KOPT-K1 (cell line): ENCODE data around the gene HYAL1.
"Not testable (repeated sequence)": the region's sequence is repeated elsewhere in the genome, so short reads cannot be mapped to it uniquely, and the experiment has no call there.

ENCODE experiments used
- H3K27ac ChIP-seq: fragments of 200-600 bp; sonication (generic); 2 replicates; pipeline ENCODE4 v1.5.1; 2016; ENCODE audit warnings: antibody characterized with exemption, mild to moderate bottlenecking, low read depth, low read length; ENCODE audit not compliant: poor library complexity, severe bottlenecking
- H3K36me3 ChIP-seq: fragments of 200-600 bp; sonication (generic); 2 replicates; pipeline ENCODE4 v1.5.1; 2017; ENCODE audit warnings: antibody characterized with exemption, mild to moderate bottlenecking, low read length, moderate library complexity; ENCODE audit not compliant: insufficient read depth
- H3K9me3 ChIP-seq: fragments of 200-600 bp; sonication (generic); 2 replicates; pipeline ENCODE4 v1.5.1; 2017; ENCODE audit warnings: antibody characterized with exemption, low read length, mild to moderate bottlenecking; ENCODE audit not compliant: insufficient read depth, poor library complexity, severe bottlenecking

HYAL1 gene

GRCh38 chr3:50314816-50315215, 11.4 kb upstream of the HYAL1 start:
- H3K27ac ChIP-seq: no peak overlapping the region
- H3K9me3 ChIP-seq: peaks cover 2% of the 10 kb centered on the region
- H3K36me3 ChIP-seq: peaks cover 35% of the 10 kb centered on the region; the same call in 1 of the 2 replicates

- H3K36me3 ChIP-seq: peaks cover 31% of the 10 kb centered on the region; the same call in 1 of the 2 replicates
- no peak overlapping the region for H3K27ac ChIP-seq
- peaks cover 6% of the 10 kb centered on the region for H3K9me3 ChIP-seq
These were observed 11.0 kb upstream of the HYAL1 start for GRCh38 chr3:50314342-50314741.

DNA sequence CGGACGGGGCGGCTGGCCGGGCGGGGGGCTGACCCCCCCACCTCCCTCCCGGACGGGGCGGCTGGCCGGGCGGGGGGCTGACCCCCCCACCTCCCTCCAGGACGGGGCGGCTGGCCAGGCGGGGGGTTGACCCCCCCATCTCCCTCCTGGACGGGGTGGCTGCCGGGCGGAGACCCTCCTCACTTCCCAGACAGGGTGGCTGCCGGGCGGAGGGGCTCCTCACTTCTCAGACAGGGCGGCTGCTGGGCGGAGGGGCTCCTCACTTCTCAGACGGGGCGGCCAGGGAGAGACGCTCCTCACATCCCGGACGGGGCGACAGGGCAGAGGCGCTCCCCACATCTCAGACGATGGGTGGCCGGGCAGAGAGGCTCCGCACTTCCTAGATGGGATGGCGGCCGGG, 8.7 kb upstream of the HYAL1 start:
- H3K27ac ChIP-seq, H3K36me3 ChIP-seq: not testable (repeated sequence)
- peaks cover 15% of the 10 kb centered on the region for H3K9me3 ChIP-seq

GRCh38 chr3:50304601-50305000, 1.2 kb upstream of the HYAL1 start:
- peaks cover 16% of the 10 kb centered on the region for H3K9me3 ChIP-seq
- no peaks in the 10 kb centered on the region for H3K36me3 ChIP-seq
- no peak overlapping the region for H3K27ac ChIP-seq

GRCh38 chr3:50302095-50303012, 1.0 kb downstream of the HYAL1 start:
- Histone ChIP-seq H3K9me3 (peaks cover 5% of the 10 kb centered on the region), H3K27ac (no peak overlapping the region), H3K36me3 (no peaks in the 10 kb centered on the region)

DNA sequence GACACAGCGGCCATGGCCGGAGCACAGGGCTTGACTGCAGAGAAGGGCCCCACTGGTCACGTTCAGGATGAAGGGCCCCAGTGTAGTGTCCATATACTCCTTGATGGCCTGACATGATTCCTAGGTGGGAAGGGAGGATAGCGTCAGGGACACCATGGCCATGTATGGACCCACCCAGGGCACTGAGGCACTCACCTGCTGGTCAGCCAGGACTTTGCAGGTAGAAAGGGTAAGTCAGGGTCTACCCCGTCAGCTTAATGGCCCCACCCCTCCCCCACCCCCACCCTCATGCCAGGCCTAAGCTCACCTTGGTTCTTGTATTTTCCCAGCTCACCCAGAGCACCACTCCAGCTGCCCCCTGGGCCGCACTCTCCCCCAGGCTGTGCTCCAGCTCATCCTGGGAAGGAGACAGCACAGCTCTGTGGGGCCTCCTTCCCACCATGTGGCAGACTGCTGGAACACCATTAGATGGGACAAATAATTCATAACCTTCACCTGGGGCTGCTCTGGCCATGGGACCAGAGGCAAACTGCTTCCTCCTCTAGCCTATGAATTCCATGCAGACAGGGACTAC, 2.6 kb downstream of the HYAL1 start:
- Histone ChIP-seq H3K36me3 (no peaks in the 10 kb centered on the region), H3K9me3 (no peaks in the 10 kb centered on the region), H3K27ac (no peak overlapping the region)

- Histone ChIP-seq H3K36me3 (no peaks in the 10 kb centered on the region), H3K9me3 (no peaks in the 10 kb centered on the region), H3K27ac (peak overlapping the region; percentile 62)
These were observed 3.3 kb downstream of the HYAL1 start for GRCh38 chr3:50299929-50300680.

DNA sequence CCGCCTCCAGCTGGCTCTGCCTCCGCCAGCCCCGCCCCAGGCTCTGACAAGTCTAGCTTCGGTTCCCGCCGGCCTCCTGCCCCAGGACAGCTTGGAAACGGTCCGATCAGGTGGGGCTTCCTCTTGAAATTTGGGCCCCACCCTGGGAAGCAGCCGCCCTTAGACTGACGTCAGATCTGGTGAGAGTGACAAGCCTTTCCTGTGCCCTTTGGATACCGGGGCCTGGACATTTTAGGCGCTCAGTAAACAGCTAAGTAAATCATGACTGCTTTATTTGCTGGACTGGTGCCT, 3.8 kb downstream of the HYAL1 start:
- no peaks in the 10 kb centered on the region for H3K36me3 ChIP-seq
- peak overlapping the region; percentile 62 for H3K27ac ChIP-seq
- H3K9me3 ChIP-seq: no peaks in the 10 kb centered on the region

DNA sequence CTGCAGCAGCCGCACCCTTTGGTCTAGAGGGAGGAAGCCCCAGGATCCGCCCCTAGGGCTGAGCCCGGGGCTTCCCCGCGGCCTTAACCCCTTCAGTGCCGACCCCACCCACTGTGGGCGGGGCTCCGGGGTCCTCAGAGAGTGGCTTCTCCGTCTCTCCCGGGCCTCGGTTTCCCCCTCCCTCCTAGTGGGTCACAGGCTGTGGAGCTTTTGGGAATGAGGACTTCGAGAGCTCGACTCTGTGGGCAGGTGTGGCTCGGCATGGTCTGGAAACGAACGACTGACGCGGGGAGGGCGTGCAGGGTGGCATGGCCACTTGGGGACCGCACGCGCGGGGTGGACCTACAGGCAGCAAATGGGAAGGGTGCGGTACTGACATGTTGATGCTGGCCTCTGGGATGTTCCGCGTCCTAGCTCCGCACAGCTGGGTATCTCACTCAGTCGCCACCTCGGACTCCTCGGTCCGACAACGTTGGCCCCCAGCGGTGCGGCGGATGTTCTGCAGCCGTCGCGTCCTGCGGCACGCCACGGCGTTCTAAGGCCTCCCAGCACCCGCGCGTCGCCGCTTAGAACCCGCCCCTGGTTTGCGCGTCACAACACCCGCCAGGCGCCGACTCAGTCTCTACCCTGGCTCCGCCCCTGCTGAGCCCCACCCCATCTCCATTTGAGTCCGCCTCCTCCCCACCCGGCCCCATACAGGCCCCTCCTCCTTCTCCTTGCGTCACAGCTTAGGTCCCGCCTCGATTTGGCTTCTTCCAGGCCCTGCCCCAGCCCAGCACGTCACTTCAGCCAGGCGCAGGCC, 4.3 kb downstream of the HYAL1 start, which contains the start of the genes HYAL3 and NAA80:
Gene HYAL3 (minus strand): TSS at position 570 of the 802 bp plus-strand sequence. CDS start 3,803 bp downstream, outside the sequence.
Gene NAA80 (minus strand): TSS at position 570 of the 802 bp plus-strand sequence. CDS start 1,942 bp downstream, outside the sequence.
- H3K9me3 ChIP-seq: no peaks in the 10 kb centered on the region
- H3K36me3 ChIP-seq: no peaks in the 10 kb centered on the region
- peak within 1 kb of the TSS; percentile 79 for H3K27ac ChIP-seq

GRCh38 chr3:50297896-50298725, 5.3 kb downstream of the HYAL1 start:
- Histone ChIP-seq H3K27ac (peak overlapping the region; percentile 79), H3K9me3 (no peaks in the 10 kb centered on the region)

DNA sequence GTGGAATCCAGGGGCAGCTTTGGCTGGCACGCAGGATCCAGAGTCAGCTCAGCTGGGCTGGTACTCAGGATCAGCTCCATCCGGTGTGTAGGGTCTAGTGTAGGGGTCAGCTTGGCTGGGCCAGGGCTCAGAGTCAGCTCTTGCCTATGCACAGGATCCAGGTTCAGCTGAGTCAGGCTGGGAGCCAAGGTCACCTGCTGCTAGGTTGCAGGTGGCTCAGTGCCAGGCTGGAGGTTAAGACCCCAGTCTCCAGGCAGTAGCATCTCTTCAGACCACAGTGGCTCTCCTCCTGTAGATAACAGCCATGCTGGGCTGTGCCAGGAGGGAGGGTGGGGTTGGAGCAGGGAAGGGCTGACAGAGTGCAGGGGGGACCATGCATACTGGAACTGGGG, 6.0 kb downstream of the HYAL1 start:
- Histone ChIP-seq H3K9me3 (no peaks in the 10 kb centered on the region), H3K36me3 (no peaks in the 10 kb centered on the region), H3K27ac (no peak overlapping the region)

More at GRCh38 chr3:50297896-50298725, 5.3 kb downstream of the HYAL1 start:
- no peaks in the 10 kb centered on the region for H3K36me3 ChIP-seq

GRCh38 chr3:50296721-50297383, 6.5 kb downstream of the HYAL1 start:
- H3K27ac ChIP-seq: no peak overlapping the region
- H3K9me3 ChIP-seq: no peaks in the 10 kb centered on the region
- H3K36me3 ChIP-seq: no peaks in the 10 kb centered on the region

- no peaks in the 10 kb centered on the region for H3K36me3 ChIP-seq
- no peaks in the 10 kb centered on the region for H3K9me3 ChIP-seq
- no peak overlapping the region for H3K27ac ChIP-seq
These were observed 7.6 kb downstream of the HYAL1 start for GRCh38 chr3:50295553-50296431.
